Measurements from ENCODE around the gene RAB11FIP4. TPM values are rescaled to one million over a fixed set of nuclear protein-coding genes. Genes with fewer than 3 reads are reported as not detected.

The RAB11FIP4 gene
- total RNA-seq, 1 experiment from 2014 or later = 10.8 TPM

DNA sequence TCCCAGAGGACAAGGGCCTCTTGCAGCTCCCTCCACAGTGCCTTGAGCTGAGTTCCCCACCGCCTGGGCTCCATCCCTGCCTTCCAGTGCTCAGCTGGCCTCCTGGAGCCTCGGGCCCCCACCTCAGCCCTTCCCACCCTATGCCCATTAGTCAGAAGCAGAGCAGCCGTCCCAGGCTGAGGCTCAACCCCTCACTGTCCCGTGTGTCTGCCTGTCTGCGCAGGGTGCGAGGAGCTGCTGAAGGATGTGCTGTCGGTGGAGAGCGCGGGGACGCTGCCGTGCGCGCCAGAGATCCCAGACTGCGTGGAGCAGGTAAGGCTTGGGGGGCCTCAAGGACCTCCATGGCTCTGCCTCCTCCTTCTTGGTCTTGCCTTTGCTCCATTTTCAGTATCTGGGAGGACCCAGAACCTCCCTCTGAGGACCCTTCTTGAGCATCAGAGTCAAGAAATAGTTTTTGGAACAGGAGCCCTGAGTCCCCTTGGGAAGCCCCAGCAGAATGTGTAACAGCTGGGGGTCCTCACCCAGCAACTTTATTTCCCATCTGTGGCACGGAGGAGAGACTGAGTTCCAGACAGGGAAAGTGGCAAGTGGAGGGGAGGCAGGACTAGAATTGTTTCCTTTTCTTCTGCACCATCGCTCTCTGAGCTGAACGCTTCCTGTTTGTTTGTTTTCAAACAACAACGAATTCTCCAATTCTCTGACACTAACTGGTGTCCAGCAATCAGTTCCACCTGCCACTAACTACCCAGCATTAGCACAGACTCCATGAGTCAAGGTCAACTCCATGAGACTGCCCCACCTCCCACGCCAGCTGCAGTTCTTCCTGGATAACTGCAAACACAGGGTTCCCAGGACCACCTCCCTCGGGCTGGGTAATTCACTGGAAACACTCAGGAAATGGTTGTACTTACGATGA lies 42.6 kb downstream of the RAB11FIP4 start:
- Histone ChIP-seq H3K9me3 (ENCODE audit: control insufficient read depth, insufficient read depth, low read depth, low read length) (no peaks in the 10 kb centered on the region), H3K36me3 (ENCODE audit: control insufficient read depth, insufficient read depth, low read length) (no peaks in the 10 kb centered on the region), H3K27ac (ENCODE audit: low read length) (no peak overlapping the region), H3K4me1 (ENCODE audit: control insufficient read depth, insufficient read depth, low read length) (no peaks in the 10 kb centered on the region), H3K4me3 (ENCODE audit: low read depth in 2 of 2, low read length in 2 of 2) (no peak overlapping the region), H3K27me3 (ENCODE audit: control insufficient read depth, insufficient read depth, low read length) (peaks cover 2% of the 10 kb centered on the region; the same call in 1 of the 2 replicates)
- TF ChIP-seq TCF7L2 (IDR thresholded peaks at IDR 0.05; ENCODE audit: low read depth, low read length) = no peak
- TF ChIP-seq POLR2AphosphoS5 (IDR thresholded peaks at IDR 0.05; ENCODE audit: low read depth, low read length) = no peak
- no TSS peak for BruUV-seq (replicated peaks)
- CTCF ChIA-PET = interaction anchor here (0.6 kb wide), 1 partner anchor 483 kb away, joined by 4 read pairs; no protein-coding TSS in a partner anchor
- DNase-seq (ENCODE audit: low read depth, low spot score) (no peak), ATAC-seq (no peak)
- in situ Hi-C loops (cut with HindIII; ENCODE audit: low pct_unique_long_range_greater_than_20kb, low sequenced_read_pairs) = no loop called here
- POLR2A ChIA-PET = interaction anchor here (0.7 kb wide), 1 partner anchor 410 kb away, joined by 5 read pairs; no protein-coding TSS in a partner anchor
- intact Hi-C loops (cut with micrococcal nuclease; ENCODE audit: unreplicated experiment) = no loop called here

GRCh38 chr17:31434727-31435050 lies 43.2 kb downstream of the RAB11FIP4 start:
- Histone ChIP-seq H3K9me3 (ENCODE audit: control insufficient read depth, insufficient read depth, low read depth, low read length) (no peaks in the 10 kb centered on the region), H3K4me1 (ENCODE audit: control insufficient read depth, insufficient read depth, low read length) (no peaks in the 10 kb centered on the region), H3K27ac (ENCODE audit: low read length) (no peak overlapping the region), H3K27me3 (ENCODE audit: control insufficient read depth, insufficient read depth, low read length) (peaks cover 2% of the 10 kb centered on the region; the same call in 1 of the 2 replicates), H3K36me3 (ENCODE audit: control insufficient read depth, insufficient read depth, low read length) (no peaks in the 10 kb centered on the region), H3K4me3 (ENCODE audit: low read depth in 2 of 2, low read length in 2 of 2) (no peak overlapping the region)
- no peak for ATAC-seq
- POLR2A ChIA-PET = interaction anchor here (0.7 kb wide), 1 partner anchor 410 kb away, joined by 5 read pairs; no protein-coding TSS in a partner anchor
- CTCF ChIA-PET = interaction anchor here (0.6 kb wide), 1 partner anchor 483 kb away, joined by 4 read pairs; no protein-coding TSS in a partner anchor
- no peak for DNase-seq (ENCODE audit: low read depth, low spot score)
- TF ChIP-seq SIN3A (IDR thresholded peaks at IDR 0.05; ENCODE audit: borderline replicate concordance, insufficient read depth, low read depth, low read length) (no peak), POLR2AphosphoS5 (IDR thresholded peaks at IDR 0.05; ENCODE audit: low read depth, low read length) (no peak), TCF7L2 (IDR thresholded peaks at IDR 0.05; ENCODE audit: low read depth, low read length) (no peak)
- in situ Hi-C loops (cut with HindIII; ENCODE audit: low pct_unique_long_range_greater_than_20kb, low sequenced_read_pairs) = no loop called here
- intact Hi-C loops (cut with micrococcal nuclease; ENCODE audit: unreplicated experiment) = no loop called here
- no TSS peak for BruUV-seq (replicated peaks)

GRCh38 chr17:31435581-31435980 lies 44.1 kb downstream of the RAB11FIP4 start:
- H3K4me1 ChIP-seq (ENCODE audit: control insufficient read depth, insufficient read depth, low read length) = no peaks in the 10 kb centered on the region
- peaks cover 2% of the 10 kb centered on the region; the same call in 1 of the 2 replicates for H3K27me3 ChIP-seq (ENCODE audit: control insufficient read depth, insufficient read depth, low read length)
- no peak overlapping the region for H3K4me3 ChIP-seq (ENCODE audit: low read depth in 2 of 2, low read length in 2 of 2)
- in situ Hi-C loops (cut with HindIII; ENCODE audit: low pct_unique_long_range_greater_than_20kb, low sequenced_read_pairs) (no loop called here), intact Hi-C loops (cut with micrococcal nuclease; ENCODE audit: unreplicated experiment) (no loop called here)
- no peaks in the 10 kb centered on the region for H3K9me3 ChIP-seq (ENCODE audit: control insufficient read depth, insufficient read depth, low read depth, low read length)
- no peaks in the 10 kb centered on the region for H3K36me3 ChIP-seq (ENCODE audit: control insufficient read depth, insufficient read depth, low read length)
- ChIA-PET CTCF (no interaction called here), POLR2A (no interaction called here)
- H3K27ac ChIP-seq (ENCODE audit: low read length) = no peak overlapping the region
- BruUV-seq (replicated peaks) = no TSS peak
- DNase-seq (ENCODE audit: low read depth, low spot score) = no peak
- TF ChIP-seq, protein P1, sequence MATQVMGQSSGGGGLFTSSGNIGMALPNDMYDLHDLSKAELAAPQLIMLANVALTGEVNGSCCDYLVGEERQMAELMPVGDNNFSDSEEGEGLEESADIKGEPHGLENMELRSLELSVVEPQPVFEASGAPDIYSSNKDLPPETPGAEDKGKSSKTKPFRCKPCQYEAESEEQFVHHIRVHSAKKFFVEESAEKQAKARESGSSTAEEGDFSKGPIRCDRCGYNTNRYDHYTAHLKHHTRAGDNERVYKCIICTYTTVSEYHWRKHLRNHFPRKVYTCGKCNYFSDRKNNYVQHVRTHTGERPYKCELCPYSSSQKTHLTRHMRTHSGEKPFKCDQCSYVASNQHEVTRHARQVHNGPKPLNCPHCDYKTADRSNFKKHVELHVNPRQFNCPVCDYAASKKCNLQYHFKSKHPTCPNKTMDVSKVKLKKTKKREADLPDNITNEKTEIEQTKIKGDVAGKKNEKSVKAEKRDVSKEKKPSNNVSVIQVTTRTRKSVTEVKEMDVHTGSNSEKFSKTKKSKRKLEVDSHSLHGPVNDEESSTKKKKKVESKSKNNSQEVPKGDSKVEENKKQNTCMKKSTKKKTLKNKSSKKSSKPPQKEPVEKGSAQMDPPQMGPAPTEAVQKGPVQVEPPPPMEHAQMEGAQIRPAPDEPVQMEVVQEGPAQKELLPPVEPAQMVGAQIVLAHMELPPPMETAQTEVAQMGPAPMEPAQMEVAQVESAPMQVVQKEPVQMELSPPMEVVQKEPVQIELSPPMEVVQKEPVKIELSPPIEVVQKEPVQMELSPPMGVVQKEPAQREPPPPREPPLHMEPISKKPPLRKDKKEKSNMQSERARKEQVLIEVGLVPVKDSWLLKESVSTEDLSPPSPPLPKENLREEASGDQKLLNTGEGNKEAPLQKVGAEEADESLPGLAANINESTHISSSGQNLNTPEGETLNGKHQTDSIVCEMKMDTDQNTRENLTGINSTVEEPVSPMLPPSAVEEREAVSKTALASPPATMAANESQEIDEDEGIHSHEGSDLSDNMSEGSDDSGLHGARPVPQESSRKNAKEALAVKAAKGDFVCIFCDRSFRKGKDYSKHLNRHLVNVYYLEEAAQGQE (IDR thresholded peaks at IDR 0.05; ENCODE audit: insufficient read depth in 1 of 2, low read depth in 2 of 2, low read length in 1 of 2) = no peak
- TF ChIP-seq TCF7L2 (IDR thresholded peaks at IDR 0.05; ENCODE audit: low read depth, low read length) (no peak), POLR2AphosphoS5 (IDR thresholded peaks at IDR 0.05; ENCODE audit: low read depth, low read length) (no peak)
- ATAC-seq = no peak
